DMS114 treated with DMSO at 0.1 percent for 48 hours (cell line): ENCODE results near the gene DGKI.
A peak's percentile ranks its signal among the peaks of the same experiment; 100 is the strongest.

Source experiments
- DNase-seq: peaks from one replicate; lab custom pipeline; 2025; ENCODE audit not compliant: unreplicated experiment; lab: John Stamatoyannopoulos, UW

The DGKI gene

DNA sequence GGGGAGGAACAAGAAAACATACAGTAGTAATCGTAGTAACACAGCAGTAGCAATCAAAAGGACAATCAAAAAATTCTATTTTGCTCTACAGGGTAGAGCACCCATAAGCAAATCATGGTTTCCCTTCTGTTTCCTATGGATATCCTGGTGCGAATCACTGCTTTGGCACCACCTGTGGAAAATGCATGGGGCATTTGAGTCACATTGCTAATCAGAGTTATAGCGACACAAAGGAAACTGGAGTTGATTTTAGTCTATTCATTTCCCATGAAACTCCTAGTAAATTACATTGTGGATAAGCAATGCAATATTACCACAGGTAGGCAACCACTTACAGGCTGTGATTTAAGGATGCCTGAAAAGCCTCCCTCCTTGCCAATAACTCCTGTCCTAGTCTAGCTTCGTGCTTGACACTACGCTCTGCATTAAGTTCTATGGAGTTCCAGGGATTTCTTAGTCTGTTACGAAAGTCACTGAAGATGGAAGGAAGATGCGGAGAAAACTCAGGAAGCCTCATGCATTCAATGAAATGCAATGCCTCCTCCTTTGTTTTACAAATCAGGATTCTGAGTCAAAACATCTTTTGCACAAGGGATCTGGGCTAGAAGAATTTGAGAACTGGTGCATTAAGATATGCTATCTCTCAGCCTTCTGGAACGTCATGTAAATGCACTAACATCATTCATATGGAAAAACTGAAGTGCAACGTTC lies 188.4 kb downstream of the DGKI start:
- DNase-seq: no peak

DNA sequence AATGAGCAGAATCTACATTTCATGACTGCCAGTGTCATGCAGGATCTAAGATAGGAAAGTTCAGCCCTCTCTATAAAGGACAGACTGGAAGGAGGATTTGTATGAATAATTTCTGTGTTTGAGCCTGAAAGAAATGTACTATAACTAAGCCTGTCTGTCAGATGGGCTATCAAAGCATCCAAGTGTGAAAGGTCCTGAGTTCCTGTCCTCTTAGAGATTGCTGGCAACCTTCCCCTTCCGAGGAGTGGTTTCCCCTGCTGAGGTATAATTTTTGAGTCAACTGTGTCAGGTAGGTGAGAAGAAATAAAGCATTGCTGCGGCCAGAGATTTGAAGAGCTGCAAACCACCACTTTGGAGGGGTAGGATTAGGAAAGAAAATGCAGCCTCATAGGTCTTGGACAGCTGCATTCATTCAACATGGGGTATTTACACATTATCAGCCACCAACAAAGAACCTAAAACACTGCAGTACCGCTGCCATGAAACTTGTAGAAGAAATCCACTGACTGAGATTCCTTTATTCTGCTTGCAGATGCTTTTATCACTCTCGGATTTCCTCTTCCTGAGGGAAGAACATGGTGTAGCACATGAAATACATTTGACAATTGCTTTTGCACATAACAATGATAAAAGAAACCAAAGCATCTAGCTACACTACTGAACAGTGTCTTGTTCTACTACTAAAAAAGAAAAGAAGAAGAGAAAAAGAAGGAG lies 189.1 kb downstream of the DGKI start:
- no peak for DNase-seq

DNA sequence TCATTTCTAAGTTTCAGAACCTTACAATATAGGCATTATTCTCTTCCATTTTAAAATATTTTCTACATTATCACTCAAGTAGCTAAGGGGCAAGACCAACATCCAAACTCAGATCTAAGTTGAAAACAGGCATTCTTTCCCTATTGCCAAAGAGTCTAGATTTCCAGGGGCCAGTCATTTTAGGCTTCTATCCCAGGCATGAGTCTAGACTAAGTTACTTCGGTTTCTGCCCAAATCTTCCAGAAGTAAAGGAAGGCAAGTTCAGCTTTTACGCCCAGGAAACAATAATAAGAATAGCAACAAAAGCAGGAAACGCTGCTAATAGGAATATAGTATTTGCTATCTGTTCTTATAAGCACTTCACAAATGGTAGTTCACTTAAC lies 189.9 kb downstream of the DGKI start:
- no peak for DNase-seq

DNA sequence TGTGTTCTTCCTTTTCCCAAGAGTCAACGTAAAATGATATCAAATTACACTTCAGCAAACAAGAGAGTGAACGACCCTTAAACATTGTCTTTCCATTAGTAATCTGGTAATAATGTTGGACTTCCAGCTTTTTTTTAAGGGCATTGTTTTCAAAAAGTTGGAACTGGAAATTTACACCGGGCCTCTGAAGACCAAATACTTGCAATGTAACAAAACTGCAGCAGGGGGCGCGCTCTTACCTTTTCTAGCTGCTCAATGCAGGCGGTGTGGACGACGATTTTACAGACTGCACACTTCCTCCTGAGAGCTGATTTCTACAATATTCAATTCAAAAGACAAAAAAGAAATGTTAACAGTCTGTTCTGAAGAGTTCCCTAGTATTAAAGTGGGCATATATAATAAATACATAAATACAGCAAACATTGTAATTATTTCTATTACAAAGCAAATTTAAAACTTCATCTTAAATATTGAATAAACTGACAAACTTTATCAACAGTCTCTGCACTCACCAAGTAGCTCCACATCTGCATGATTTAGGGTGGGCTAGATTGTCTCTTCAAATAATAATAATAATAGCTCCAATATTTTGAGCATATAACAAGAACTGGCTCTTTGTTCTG lies 190.4 kb downstream of the DGKI start:
- peak; percentile 39 for DNase-seq

DNA sequence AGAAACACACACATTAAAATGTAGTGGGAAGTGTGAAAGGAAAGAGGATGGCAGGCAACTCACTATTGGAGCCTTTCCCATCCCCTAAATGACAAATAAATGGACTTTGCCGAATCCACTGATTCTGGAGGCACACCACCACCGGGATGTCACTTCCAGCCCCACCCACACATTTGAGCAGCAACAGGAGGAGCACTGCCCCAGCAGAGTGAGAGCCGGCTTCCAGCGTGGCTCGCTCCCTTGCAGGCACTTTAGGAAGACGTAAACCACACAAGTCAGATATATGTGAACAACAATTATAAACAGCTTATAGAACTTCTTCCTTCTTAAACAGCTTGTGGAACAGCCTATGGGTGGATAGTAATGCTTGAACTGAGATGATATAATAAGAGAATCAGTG lies 191.0 kb downstream of the DGKI start:
- DNase-seq: no peak

DNA sequence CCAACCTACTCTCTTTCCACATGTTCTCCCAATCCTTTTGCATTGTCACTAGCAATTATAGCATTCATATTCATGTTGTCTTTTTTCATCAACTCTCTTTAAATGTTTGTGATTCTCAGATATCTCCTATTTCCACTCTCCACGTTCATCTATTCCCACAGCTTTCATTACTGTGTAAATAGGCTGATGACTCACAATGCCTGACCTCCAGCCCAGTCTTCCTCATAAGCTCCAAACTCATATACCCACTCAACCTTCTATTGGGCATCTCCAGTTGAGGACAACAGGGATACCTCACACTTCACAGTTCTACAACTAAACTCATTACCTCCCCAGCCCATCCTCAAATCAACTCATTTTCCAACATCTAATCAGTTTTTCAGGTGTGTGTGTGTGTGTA lies 194.1 kb downstream of the DGKI start:
- no peak for DNase-seq

DNA sequence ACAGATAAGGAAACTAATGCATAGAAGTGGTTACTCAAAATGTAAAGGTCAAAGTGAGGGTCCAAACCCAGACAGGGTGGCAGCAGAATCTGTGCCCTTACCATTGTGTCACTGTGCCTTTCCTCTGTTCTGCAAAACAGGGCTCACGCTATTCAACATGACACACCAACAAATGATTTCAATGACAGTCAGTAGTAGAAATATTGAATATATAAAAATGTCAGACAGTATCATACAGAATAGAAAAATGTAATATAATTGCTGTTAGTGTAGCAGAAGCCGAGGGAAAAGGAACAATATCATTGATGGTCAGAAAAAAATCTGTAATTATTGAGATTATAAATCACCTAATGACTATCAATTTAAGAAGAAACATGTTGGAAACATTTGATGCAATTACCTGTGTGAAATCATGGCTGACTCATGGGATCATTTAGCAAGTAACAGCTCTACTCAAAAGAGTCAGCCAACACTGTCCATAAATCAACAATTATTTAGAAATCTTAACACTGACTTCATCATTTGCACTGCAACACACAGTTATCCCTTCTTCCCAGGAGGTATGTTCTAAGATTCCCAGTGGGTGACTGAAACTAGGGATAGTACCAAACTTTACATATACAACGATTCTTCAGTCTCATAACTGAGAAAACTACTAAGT lies 198.7 kb downstream of the DGKI start:
- no peak for DNase-seq

DNA sequence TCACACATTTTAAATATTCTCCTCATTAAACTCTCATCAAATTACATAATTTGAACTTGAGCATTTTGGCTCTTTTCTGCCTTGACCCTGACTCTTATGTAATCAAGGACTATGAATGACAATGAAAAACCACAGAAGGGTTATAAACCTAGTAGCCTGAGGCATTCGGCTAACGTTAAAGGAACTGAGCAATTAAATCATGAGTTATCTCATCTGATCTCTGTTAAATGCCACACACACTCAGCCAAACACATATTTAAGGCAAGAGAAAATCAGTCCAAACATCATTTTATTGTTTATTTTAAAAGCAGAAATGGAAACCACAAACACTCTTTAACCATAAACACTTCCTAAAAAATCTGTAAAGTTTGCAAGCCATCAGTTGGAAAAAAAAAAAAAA lies 204.3 kb downstream of the DGKI start:
- DNase-seq: no peak

DNA sequence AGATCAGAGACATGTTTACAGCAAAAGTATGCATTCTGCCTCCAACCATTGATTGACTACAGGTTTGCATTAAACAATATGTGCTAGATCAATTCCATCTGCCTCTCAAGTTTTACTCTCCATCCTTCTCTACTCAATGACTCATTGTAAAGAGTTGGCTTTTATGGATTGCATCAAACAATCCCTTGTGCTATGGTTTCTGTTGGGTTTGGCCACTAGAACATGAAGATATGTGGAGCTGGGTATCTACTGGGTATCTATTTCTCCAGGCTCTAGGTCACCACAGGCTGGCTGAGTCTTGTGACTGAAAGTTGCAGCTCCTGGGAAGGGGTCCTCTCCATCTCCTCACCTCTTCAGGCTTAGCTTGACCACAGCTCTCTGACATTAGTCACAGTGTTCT lies 204.7 kb downstream of the DGKI start:
- no peak for DNase-seq

DNA sequence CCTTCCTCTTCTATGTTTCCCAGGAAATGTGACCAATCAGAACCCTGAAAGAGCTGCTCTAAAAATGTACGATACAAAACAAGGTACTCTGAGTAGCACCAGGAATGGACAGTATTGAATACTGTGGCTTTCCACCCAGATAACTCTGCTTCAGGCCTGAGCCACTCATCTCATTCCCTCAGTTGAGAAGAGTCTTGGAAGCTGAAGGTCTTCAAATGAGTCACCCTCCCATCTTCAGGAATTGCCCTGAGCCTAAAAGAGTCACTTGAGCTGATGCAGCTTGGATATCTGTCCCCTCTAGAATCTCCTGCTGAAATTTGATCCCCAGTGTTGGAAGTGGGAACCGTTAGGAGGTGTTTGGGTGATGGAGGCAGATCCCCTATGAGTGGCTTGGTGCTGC lies 210.4 kb downstream of the DGKI start:
- no peak for DNase-seq

DNA sequence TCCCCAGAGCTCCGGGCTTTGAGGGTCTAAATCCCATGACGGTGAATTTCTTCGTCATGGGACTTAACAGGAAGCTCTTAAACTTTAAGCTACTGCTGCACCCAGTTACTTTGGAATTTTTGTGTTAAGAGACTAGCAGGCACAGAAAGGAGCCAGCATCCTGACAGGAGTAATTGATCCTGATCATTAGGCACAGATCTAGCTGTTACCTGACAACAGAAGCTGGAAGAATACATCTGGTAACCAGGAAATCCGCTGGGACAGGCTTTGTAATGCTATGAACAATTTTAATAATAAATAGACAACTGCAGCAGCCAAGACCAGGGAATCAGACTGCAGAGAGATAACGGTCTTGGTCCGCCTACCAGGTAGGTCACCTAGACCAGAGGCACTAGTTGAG lies 210.9 kb downstream of the DGKI start:
- DNase-seq: no peak

DNA sequence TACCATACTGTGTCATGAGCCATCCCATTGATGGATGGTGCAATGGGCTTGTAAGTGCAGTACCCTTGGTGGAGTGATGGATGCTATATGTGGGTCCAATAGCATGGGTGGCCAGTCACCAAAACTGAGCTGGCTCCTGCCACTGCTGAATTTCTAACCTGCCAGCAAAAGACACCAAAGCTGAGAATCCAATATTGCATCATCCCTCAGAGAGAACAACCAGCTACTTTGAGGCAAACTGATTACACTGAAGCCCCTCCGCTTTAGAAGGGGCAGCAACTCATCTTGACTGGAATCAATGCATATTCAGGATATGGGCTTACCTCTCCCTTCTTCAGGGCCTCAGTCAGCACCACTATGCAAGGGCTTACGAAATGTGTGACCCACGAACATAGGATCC lies 211.6 kb downstream of the DGKI start:
- no peak for DNase-seq

DNA sequence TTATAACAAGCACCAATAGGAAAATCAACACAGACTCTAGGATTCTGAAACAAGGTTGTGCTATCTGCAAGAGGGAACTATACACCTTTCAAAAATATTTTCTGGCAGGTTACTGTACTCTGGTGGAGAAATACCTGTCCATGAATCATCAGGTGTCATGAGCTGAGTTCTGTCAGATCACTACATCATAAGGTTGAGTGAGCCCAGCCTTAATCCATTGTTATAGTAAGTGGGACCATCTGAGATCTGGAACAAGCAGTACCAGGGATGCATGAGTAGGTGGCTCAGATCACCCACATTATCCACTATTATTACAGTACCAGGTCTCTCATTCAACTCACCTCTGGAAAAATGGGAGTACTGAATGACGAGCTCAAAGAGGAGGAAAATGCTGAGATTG lies 212.4 kb downstream of the DGKI start:
- no peak for DNase-seq

DNA sequence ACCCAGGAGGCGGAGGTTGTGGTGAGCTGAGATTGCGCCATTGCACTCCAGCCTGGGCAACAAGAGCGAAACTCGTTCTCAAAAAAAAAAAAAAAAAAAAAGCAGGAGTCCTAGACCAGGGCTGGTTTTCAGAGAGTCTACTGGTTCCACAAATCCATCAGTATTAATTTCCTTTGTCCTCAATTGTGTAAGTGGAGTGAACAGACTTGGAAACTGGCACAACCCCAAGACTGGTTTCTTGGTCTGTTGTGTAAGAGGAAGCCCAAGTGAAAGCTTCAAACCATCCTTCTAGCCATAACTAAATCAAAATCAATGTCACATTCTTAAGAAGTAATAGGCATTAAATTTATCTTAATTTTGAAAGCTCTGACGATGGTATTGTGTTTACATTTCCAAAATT lies 213.6 kb downstream of the DGKI start:
- DNase-seq: no peak

DNA sequence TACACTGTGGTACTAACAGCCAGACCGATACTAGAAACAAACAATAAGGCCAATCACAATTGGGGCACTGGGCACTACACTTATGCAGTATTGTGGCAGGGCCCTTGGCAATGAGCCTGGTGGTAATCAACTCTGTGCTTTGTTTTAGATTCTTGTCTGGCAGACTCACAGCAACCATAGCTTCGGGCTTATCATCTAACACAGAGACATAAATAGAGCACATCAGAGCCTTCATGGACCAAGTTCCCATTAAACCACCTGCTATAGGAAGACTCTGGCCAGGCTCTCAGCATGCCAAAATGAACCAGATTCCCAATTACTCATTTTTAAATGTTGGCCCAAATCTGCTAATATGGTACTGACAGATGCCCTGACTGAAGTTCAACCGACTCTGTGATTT lies 218.6 kb downstream of the DGKI start:
- DNase-seq: no peak

DNA sequence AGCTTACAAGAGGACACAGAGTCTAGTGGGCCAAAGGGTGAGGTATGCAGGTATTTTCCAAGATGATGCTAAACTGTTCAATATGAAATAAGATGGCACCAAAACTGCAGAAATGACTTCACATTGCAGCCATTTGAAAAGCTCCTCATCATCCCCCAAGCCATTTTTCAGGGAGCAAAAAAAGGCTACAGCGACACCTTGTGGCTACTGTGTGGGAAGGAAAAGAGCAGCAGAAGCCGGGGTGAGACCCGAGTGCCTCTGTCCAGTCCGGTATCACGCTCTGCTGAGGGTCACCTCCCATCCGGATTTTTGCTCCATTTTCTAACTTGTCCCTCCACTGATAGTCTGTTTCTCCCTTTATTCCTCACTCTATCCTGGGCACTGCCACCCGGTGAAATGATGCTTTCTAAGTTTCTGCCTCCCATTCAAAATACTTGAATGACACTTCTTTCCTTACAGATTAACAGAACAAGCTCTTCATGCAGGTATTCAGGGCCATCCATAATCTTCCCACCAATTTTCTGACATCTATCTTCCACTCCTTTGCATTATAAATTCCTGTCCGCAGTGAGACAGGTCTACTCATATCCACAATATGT lies 220.2 kb downstream of the DGKI start:
- DNase-seq: peak; percentile 8

DNA sequence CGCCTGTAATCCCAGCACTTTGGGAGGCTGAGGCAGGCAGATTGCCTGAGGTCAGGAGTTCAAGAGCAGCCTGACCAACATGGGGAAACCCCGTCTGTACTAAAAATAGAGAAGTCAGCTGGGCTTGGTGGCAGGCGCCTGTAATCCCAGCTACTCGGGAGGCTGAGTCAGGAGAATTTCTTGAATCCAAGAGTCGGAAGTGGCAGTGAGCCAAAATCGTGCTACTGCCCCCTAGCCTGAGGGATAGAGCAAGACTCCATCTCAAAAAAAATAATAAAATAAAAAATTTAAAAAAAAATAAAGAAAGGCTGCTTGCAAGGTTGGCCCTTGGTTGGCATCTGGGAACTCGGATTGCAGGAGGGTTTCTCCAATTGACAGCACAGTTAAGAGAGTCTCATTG lies 221.6 kb downstream of the DGKI start:
- no peak for DNase-seq

DNA sequence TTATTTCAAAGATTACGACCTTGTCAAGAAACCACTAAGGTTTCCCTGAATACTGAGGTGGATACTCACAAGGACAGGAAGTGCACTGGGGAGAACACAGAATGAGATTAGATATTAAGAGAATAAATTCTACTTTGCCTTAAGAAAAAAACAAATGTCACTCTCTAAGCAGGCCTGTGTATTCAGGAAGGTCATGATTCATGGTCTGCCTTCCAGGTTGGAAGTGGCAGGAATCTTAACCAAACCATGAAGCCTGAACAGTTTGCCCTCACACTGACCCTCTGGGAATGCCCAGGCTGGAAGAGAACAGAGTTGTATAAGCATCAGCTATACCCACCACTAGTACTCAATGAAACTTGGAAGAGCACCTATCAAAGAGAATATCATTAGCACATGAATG lies 227.6 kb downstream of the DGKI start:
- no peak for DNase-seq

DNA sequence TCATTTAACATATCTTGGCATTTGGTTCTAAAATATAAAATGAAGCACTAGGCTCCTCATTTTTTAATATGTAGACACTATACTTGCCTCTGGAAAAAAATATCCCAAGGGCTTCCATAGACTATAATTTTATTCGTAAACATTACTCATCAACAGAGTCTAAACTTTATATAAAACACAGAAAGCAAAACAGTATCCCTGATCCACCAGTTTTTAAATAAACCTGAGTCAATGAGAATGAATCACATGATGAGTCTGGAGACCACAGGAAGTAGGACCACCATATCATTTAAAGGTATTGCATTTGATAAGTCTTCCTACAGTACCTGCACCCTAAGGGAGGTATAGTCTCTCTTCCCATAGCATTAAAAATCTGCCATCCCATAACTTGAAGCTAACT lies 228.0 kb downstream of the DGKI start:
- no peak for DNase-seq

DNA sequence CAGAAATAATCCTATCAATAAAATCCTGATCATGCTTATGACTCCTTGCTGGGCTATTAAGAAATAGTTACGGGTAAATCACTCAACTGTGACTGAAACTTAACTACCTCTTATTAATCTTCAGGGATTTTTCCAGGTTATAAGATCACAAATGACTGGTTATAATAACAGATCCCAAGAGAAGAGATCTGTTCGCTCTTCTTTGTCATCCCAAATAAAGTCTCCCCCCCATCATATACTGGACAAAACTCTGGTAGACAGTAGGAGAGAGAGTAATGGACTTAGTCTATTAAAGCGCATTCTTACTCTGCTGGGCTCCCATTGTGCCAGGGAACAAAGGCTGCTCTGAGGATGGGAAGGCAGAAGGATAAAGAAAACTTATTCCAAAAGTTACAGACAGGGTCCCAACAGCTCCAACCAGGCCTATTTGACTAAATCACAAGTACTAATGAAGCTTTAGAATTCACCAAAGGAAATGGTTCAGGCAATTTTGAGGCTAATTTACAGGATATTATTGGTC lies 233.7 kb downstream of the DGKI start:
- DNase-seq: no peak

DNA sequence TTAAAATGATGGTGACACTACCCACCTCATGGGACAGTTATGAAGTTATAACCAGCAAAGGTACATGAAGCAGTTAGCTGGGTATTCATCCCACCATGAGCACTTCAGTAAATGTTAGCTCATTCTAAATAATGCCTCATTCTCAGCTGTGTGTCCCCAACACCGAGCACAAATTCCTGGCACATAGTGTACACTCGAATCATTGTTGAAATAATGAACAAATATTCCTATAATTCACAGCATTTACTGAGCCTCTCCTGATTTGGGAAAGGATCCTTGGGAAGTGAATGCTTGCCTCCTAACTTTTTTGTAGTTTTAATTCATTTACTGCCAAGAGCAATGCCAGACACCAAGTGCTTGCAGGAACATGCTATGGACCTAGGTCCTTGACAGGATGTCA lies 235.2 kb downstream of the DGKI start:
- no peak for DNase-seq
